ENCODE results near the gene RB1.
"Not testable (repeated sequence)": the region's sequence is repeated elsewhere in the genome, so short reads cannot be mapped to it uniquely, and the experiment has no call there.

Gene RB1

GRCh38 chr13:48415516-48415915 lies 112.0 kb downstream of the RB1 start:
- no peak overlapping the region for H3K4me3 ChIP-seq (ENCODE audit: low read length in 2 of 2)
- H3K9ac ChIP-seq (ENCODE audit: low read depth in 1 of 2, low read length in 2 of 2), result no peak overlapping the region
- no peaks in the 10 kb centered on the region for H3K9me3 ChIP-seq (ENCODE audit: control insufficient read depth in 2 of 2, low read length in 2 of 2)
- H3K4me1 ChIP-seq (ENCODE audit: control insufficient read depth in 2 of 2, insufficient read depth in 2 of 2, low read length in 2 of 2), result peaks cover 0 to 3% of the 10 kb centered on the region in 2 donors
- H3K36me3 ChIP-seq (ENCODE audit: control insufficient read depth in 2 of 2, insufficient read depth in 2 of 2, low read length in 2 of 2), result no peaks in the 10 kb centered on the region
- H3K27me3 ChIP-seq (ENCODE audit: control insufficient read depth in 2 of 2, insufficient read depth in 2 of 2, low read length in 2 of 2), result no peaks in the 10 kb centered on the region
- H3K27ac ChIP-seq (ENCODE audit: low read depth in 2 of 2, low read length in 2 of 2), result no peak overlapping the region

GRCh38 chr13:48422003-48422402 lies 118.5 kb downstream of the RB1 start:
- not testable (repeated sequence) for H3K4me3 ChIP-seq (ENCODE audit: low read length in 2 of 2); H3K27ac ChIP-seq (ENCODE audit: low read depth in 2 of 2, low read length in 2 of 2); H3K36me3 ChIP-seq (ENCODE audit: control insufficient read depth in 2 of 2, insufficient read depth in 2 of 2, low read length in 2 of 2); H3K9ac ChIP-seq (ENCODE audit: low read depth in 1 of 2, low read length in 2 of 2); H3K27me3 ChIP-seq (ENCODE audit: control insufficient read depth in 2 of 2, insufficient read depth in 2 of 2, low read length in 2 of 2); H3K9me3 ChIP-seq (ENCODE audit: control insufficient read depth in 2 of 2, low read length in 2 of 2); H3K4me1 ChIP-seq (ENCODE audit: control insufficient read depth in 2 of 2, insufficient read depth in 2 of 2, low read length in 2 of 2)

- H3K9me3 ChIP-seq (ENCODE audit: control insufficient read depth in 2 of 2, low read length in 2 of 2), result no peaks in the 10 kb centered on the region
- H3K9ac ChIP-seq (ENCODE audit: low read depth in 1 of 2, low read length in 2 of 2), result no peak overlapping the region
- no peaks in the 10 kb centered on the region for H3K4me1 ChIP-seq (ENCODE audit: control insufficient read depth in 2 of 2, insufficient read depth in 2 of 2, low read length in 2 of 2)
- H3K36me3 ChIP-seq (ENCODE audit: control insufficient read depth in 2 of 2, insufficient read depth in 2 of 2, low read length in 2 of 2), result no peaks in the 10 kb centered on the region
- H3K27me3 ChIP-seq (ENCODE audit: control insufficient read depth in 2 of 2, insufficient read depth in 2 of 2, low read length in 2 of 2), result no peaks in the 10 kb centered on the region
- H3K27ac ChIP-seq (ENCODE audit: low read depth in 2 of 2, low read length in 2 of 2), result no peak overlapping the region
- no peak overlapping the region for H3K4me3 ChIP-seq (ENCODE audit: low read length in 2 of 2)
These were observed 120.7 kb downstream of the RB1 start for GRCh38 chr13:48424212-48424611.

- no peaks in the 10 kb centered on the region for H3K9me3 ChIP-seq (ENCODE audit: control insufficient read depth in 2 of 2, low read length in 2 of 2)
- no peaks in the 10 kb centered on the region for H3K27me3 ChIP-seq (ENCODE audit: control insufficient read depth in 2 of 2, insufficient read depth in 2 of 2, low read length in 2 of 2)
- H3K36me3 ChIP-seq (ENCODE audit: control insufficient read depth in 2 of 2, insufficient read depth in 2 of 2, low read length in 2 of 2), result no peaks in the 10 kb centered on the region
- H3K9ac ChIP-seq (ENCODE audit: low read depth in 1 of 2, low read length in 2 of 2), result no peak overlapping the region
- no peaks in the 10 kb centered on the region for H3K4me1 ChIP-seq (ENCODE audit: control insufficient read depth in 2 of 2, insufficient read depth in 2 of 2, low read length in 2 of 2)
- H3K27ac ChIP-seq (ENCODE audit: low read depth in 2 of 2, low read length in 2 of 2), result no peak overlapping the region
- H3K4me3 ChIP-seq (ENCODE audit: low read length in 2 of 2), result no peak overlapping the region
These were observed 122.5 kb downstream of the RB1 start for GRCh38 chr13:48426052-48426451.

- H3K27ac ChIP-seq (ENCODE audit: low read depth in 2 of 2, low read length in 2 of 2); H3K4me1 ChIP-seq (ENCODE audit: control insufficient read depth in 2 of 2, insufficient read depth in 2 of 2, low read length in 2 of 2); H3K4me3 ChIP-seq (ENCODE audit: low read length in 2 of 2); H3K36me3 ChIP-seq (ENCODE audit: control insufficient read depth in 2 of 2, insufficient read depth in 2 of 2, low read length in 2 of 2); H3K27me3 ChIP-seq (ENCODE audit: control insufficient read depth in 2 of 2, insufficient read depth in 2 of 2, low read length in 2 of 2); H3K9ac ChIP-seq (ENCODE audit: low read depth in 1 of 2, low read length in 2 of 2); H3K9me3 ChIP-seq (ENCODE audit: control insufficient read depth in 2 of 2, low read length in 2 of 2): not testable (repeated sequence)
These were observed 123.3 kb downstream of the RB1 start for GRCh38 chr13:48426755-48427298.

GRCh38 chr13:48429036-48429435 lies 125.5 kb downstream of the RB1 start:
- Histone ChIP-seq H3K9me3 (ENCODE audit: control insufficient read depth in 2 of 2, low read length in 2 of 2) (no peaks in the 10 kb centered on the region), H3K9ac (ENCODE audit: low read depth in 1 of 2, low read length in 2 of 2) (no peak overlapping the region)

GRCh38 chr13:48429886-48430285 lies 126.3 kb downstream of the RB1 start:
- H3K4me3 ChIP-seq (ENCODE audit: low read length in 2 of 2), result no peak overlapping the region
- no peaks in the 10 kb centered on the region for H3K27me3 ChIP-seq (ENCODE audit: control insufficient read depth in 2 of 2, insufficient read depth in 2 of 2, low read length in 2 of 2)
- H3K27ac ChIP-seq (ENCODE audit: low read depth in 2 of 2, low read length in 2 of 2), result no peak overlapping the region
- H3K9ac ChIP-seq (ENCODE audit: low read depth in 1 of 2, low read length in 2 of 2), result no peak overlapping the region
- H3K9me3 ChIP-seq (ENCODE audit: control insufficient read depth in 2 of 2, low read length in 2 of 2), result no peaks in the 10 kb centered on the region
- no peaks in the 10 kb centered on the region for H3K4me1 ChIP-seq (ENCODE audit: control insufficient read depth in 2 of 2, insufficient read depth in 2 of 2, low read length in 2 of 2)
- no peaks in the 10 kb centered on the region for H3K36me3 ChIP-seq (ENCODE audit: control insufficient read depth in 2 of 2, insufficient read depth in 2 of 2, low read length in 2 of 2)

More at GRCh38 chr13:48429036-48429435, 125.5 kb downstream of the RB1 start:
- Histone ChIP-seq H3K27ac (ENCODE audit: low read depth in 2 of 2, low read length in 2 of 2) (no peak overlapping the region), H3K36me3 (ENCODE audit: control insufficient read depth in 2 of 2, insufficient read depth in 2 of 2, low read length in 2 of 2) (no peaks in the 10 kb centered on the region), H3K4me3 (ENCODE audit: low read length in 2 of 2) (no peak overlapping the region), H3K27me3 (ENCODE audit: control insufficient read depth in 2 of 2, insufficient read depth in 2 of 2, low read length in 2 of 2) (no peaks in the 10 kb centered on the region), H3K4me1 (ENCODE audit: control insufficient read depth in 2 of 2, insufficient read depth in 2 of 2, low read length in 2 of 2) (no peaks in the 10 kb centered on the region)

- Histone ChIP-seq H3K27me3 (ENCODE audit: control insufficient read depth in 2 of 2, insufficient read depth in 2 of 2, low read length in 2 of 2) (no peaks in the 10 kb centered on the region), H3K9me3 (ENCODE audit: control insufficient read depth in 2 of 2, low read length in 2 of 2) (no peaks in the 10 kb centered on the region), H3K4me1 (ENCODE audit: control insufficient read depth in 2 of 2, insufficient read depth in 2 of 2, low read length in 2 of 2) (no peaks in the 10 kb centered on the region), H3K4me3 (ENCODE audit: low read length in 2 of 2) (no peak overlapping the region), H3K36me3 (ENCODE audit: control insufficient read depth in 2 of 2, insufficient read depth in 2 of 2, low read length in 2 of 2) (no peaks in the 10 kb centered on the region), H3K9ac (ENCODE audit: low read depth in 1 of 2, low read length in 2 of 2) (no peak overlapping the region), H3K27ac (ENCODE audit: low read depth in 2 of 2, low read length in 2 of 2) (no peak overlapping the region)
These were observed 127.9 kb downstream of the RB1 start for GRCh38 chr13:48431431-48431830.

GRCh38 chr13:48431987-48432615 lies 128.6 kb downstream of the RB1 start:
- no peak overlapping the region for H3K9ac ChIP-seq (ENCODE audit: low read depth in 1 of 2, low read length in 2 of 2)
- no peak overlapping the region for H3K4me3 ChIP-seq (ENCODE audit: low read length in 2 of 2)

GRCh38 chr13:48434200-48434599 lies 130.6 kb downstream of the RB1 start:
- Histone ChIP-seq H3K27ac (ENCODE audit: low read depth in 2 of 2, low read length in 2 of 2) (no peak overlapping the region), H3K9me3 (ENCODE audit: control insufficient read depth in 2 of 2, low read length in 2 of 2) (no peaks in the 10 kb centered on the region), H3K4me1 (ENCODE audit: control insufficient read depth in 2 of 2, insufficient read depth in 2 of 2, low read length in 2 of 2) (no peaks in the 10 kb centered on the region), H3K9ac (ENCODE audit: low read depth in 1 of 2, low read length in 2 of 2) (no peak overlapping the region), H3K4me3 (ENCODE audit: low read length in 2 of 2) (no peak overlapping the region), H3K36me3 (ENCODE audit: control insufficient read depth in 2 of 2, insufficient read depth in 2 of 2, low read length in 2 of 2) (no peaks in the 10 kb centered on the region), H3K27me3 (ENCODE audit: control insufficient read depth in 2 of 2, insufficient read depth in 2 of 2, low read length in 2 of 2) (no peaks in the 10 kb centered on the region)

More at GRCh38 chr13:48431987-48432615, 128.6 kb downstream of the RB1 start:
- no peak overlapping the region for H3K27ac ChIP-seq (ENCODE audit: low read depth in 2 of 2, low read length in 2 of 2)
- H3K27me3 ChIP-seq (ENCODE audit: control insufficient read depth in 2 of 2, insufficient read depth in 2 of 2, low read length in 2 of 2), result no peaks in the 10 kb centered on the region
- H3K4me1 ChIP-seq (ENCODE audit: control insufficient read depth in 2 of 2, insufficient read depth in 2 of 2, low read length in 2 of 2), result no peaks in the 10 kb centered on the region
- H3K36me3 ChIP-seq (ENCODE audit: control insufficient read depth in 2 of 2, insufficient read depth in 2 of 2, low read length in 2 of 2), result no peaks in the 10 kb centered on the region
- H3K9me3 ChIP-seq (ENCODE audit: control insufficient read depth in 2 of 2, low read length in 2 of 2), result no peaks in the 10 kb centered on the region

Measured in mucosa of rectum (tissue), 2 donors.